GM06990 (cell line): ENCODE measurements around the gene KDM4B.

ENCODE experiments used
- DNase-seq: peaks from one replicate; pipeline ENCODE4 v3.0.0-alpha.2; 2011; ENCODE audit not compliant: insufficient read length; ENCODE audit errors: extremely low read depth
- H3K27me3 ChIP-seq: replicated peaks from 2 replicates; pipeline ENCODE4 v1.6.0; 2011; ENCODE audit warnings: low read length; ENCODE audit not compliant: control insufficient read depth, insufficient read depth
- H3K36me3 ChIP-seq: 2 replicates; pipeline ENCODE4 v1.5.1; 2011; ENCODE audit warnings: low read length; ENCODE audit not compliant: control insufficient read depth, insufficient read depth
- H3K4me3 ChIP-seq: replicated peaks from 2 replicates; pipeline ENCODE4 v1.5.1; 2011; ENCODE audit warnings: low read depth, mild to moderate bottlenecking, control low read depth, low read length
- CTCF ChIP-seq: IDR thresholded peaks from 2 replicates; pipeline ENCODE4 v1.5.1; 2011; ENCODE audit warnings: low read length, control low read depth, mild to moderate bottlenecking, inconsistent platforms; ENCODE audit not compliant: insufficient read depth, poor library complexity, severe bottlenecking

The KDM4B gene

GRCh38 chr19:5073153-5073844 is 104.4 kb downstream of the KDM4B start:
- peaks cover 17% of the 10 kb centered on the region for H3K36me3 ChIP-seq
- no peak for TF ChIP-seq CTCF
- no peak overlapping the region for H3K4me3 ChIP-seq
- no peak for DNase-seq
- no peaks in the 10 kb centered on the region for H3K27me3 ChIP-seq

- Histone ChIP-seq H3K4me3 (no peak overlapping the region), H3K27me3 (no peaks in the 10 kb centered on the region), H3K36me3 (peaks cover 19% of the 10 kb centered on the region)
- no peak for TF ChIP-seq CTCF
- no peak for DNase-seq
Observed at GRCh38 chr19:5074407-5074806, 105.5 kb downstream of the KDM4B start.

DNA sequence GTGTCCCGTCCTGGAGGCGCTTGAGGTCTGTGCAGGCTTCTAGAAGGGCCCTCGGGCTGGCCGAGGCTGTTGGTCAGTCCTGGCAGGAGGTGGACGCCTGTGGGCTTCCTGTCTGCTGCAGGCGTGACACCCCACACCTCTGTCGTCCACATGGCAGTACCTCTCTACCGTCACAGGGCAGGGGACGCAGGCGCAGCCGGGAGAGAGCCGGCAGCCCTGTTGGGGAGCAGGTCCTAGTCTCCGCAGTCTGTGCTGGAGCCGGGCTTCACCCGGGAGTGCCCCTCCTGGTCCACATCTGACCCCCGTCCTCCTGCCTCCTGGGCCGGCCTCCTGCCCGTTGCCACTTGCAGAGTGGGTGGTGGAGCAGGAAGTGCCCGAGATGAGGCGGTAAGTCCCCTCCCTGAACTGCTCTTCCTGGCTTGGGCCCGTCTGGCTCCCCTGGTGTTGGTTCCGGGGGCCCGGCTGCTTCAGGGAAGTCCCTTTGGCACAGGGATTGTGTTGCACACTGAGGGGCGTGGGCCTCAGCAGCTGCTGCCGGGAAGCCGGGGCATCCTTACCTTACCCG is 106.0 kb downstream of the KDM4B start:
- DNase-seq = no peak
- H3K36me3 ChIP-seq = peaks cover 19% of the 10 kb centered on the region
- H3K4me3 ChIP-seq = no peak overlapping the region
- H3K27me3 ChIP-seq = no peaks in the 10 kb centered on the region
- TF ChIP-seq CTCF = no peak

- TF ChIP-seq CTCF = no peak
- no peak overlapping the region for H3K4me3 ChIP-seq
- no peaks in the 10 kb centered on the region for H3K27me3 ChIP-seq
- peaks cover 19% of the 10 kb centered on the region for H3K36me3 ChIP-seq
- no peak for DNase-seq
Observed at GRCh38 chr19:5075597-5075996, 106.7 kb downstream of the KDM4B start.

DNA sequence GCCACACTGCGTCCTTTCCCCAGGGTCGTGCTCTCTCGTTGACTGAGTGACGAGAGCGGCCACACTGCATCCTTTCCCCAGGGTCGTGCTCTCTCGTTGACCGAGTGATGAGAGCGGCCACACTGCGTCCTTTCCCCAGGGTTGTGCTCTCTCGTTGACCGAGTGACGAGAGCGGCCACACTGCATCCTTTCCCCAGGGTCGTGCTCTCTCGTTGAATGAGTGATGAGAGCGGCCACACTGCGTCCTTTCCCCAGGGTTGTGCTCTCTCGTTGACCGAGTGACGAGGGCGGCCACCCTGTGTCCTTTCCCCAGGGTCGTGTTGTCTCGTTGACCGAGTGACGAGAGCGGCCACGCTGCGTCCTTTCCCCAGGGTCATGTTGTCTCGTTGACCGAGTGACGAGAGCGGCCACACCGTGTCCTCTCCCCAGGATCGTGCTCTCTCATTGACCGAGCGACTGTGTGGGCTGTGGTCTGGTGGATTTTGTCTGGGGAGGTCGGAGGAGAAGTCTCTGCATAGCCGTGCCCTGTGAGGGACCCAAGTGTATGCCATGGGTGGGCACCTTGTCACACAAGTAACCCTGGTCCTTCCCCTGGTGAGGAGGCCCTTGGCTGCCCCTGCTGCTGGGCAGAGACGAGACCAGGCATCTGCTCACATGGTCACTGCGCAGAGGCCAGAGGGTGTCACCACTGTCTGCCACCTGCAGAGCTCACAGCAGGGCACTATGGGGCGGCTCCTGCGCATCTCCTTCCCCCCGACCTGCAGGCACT is 107.7 kb downstream of the KDM4B start:
- TF ChIP-seq CTCF = no peak
- Histone ChIP-seq H3K4me3 (no peak overlapping the region), H3K27me3 (no peaks in the 10 kb centered on the region), H3K36me3 (peaks cover 21% of the 10 kb centered on the region)
- DNase-seq = no peak
